ENCODE results near the gene ROBO3.

Gene ROBO3

DNA sequence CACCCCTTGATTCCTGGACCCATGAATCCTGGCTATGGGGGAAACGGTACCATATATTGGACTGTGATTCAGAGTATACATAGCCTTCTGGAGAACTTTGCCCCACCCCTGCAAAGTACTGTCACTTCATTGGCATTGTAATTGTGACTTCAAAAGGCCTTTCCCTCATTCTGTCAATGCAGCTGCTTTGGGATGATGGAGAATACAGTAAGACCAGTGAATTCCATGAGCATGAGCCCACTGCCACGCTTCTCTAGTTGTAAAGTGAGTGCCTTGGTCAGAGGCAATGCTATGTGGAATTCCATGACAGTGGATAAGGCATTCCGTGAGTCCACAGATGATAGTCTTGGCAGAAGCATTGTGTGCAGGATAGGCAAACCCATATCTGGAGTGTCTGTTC is 39.4 kb upstream of the ROBO3 start:
- ChIA-PET CTCF (no interaction called here), POLR2A (no interaction called here)
- no peak for DNase-seq (ENCODE audit: low read depth, low spot score)
- TF ChIP-seq, protein P1, sequence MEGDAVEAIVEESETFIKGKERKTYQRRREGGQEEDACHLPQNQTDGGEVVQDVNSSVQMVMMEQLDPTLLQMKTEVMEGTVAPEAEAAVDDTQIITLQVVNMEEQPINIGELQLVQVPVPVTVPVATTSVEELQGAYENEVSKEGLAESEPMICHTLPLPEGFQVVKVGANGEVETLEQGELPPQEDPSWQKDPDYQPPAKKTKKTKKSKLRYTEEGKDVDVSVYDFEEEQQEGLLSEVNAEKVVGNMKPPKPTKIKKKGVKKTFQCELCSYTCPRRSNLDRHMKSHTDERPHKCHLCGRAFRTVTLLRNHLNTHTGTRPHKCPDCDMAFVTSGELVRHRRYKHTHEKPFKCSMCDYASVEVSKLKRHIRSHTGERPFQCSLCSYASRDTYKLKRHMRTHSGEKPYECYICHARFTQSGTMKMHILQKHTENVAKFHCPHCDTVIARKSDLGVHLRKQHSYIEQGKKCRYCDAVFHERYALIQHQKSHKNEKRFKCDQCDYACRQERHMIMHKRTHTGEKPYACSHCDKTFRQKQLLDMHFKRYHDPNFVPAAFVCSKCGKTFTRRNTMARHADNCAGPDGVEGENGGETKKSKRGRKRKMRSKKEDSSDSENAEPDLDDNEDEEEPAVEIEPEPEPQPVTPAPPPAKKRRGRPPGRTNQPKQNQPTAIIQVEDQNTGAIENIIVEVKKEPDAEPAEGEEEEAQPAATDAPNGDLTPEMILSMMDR (IDR thresholded peaks at IDR 0.05; ENCODE audit: insufficient read depth, low read length, missing control alignments): no peak
- H3K4me3 ChIP-seq (ENCODE audit: low read depth, low read length): no peak overlapping the region

DNA sequence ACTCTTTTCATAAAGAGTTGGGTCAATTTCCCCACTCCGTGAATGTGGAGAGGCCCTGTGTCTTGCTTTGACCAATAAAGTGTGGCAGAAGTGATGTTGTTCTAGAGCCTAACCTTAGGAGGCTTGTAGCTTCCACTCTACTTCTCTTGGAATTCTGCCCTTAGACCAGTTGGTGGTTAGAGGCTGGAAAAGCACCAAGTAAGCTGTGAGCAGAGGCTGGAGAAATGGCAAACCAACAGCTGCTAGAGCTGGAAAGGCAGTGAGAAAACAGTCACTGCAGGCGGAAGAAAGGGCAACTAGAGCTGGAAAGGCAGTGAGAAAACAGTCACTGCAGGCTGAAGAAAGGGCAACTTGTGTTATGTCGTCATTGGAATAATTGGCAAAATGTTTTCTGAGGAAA is 35.2 kb upstream of the ROBO3 start:
- TF ChIP-seq, protein P1 (IDR thresholded peaks at IDR 0.05; ENCODE audit: insufficient read depth, low read length, missing control alignments): no peak
- no peak overlapping the region for H3K4me3 ChIP-seq (ENCODE audit: low read depth, low read length)
- POLR2A ChIA-PET: no interaction called here
- DNase-seq (ENCODE audit: low read depth, low spot score): no peak
- CTCF ChIA-PET: interaction anchor here (1.5 kb wide), 1 partner anchor 161 kb away, joined by 4 read pairs; no protein-coding TSS in a partner anchor

DNA sequence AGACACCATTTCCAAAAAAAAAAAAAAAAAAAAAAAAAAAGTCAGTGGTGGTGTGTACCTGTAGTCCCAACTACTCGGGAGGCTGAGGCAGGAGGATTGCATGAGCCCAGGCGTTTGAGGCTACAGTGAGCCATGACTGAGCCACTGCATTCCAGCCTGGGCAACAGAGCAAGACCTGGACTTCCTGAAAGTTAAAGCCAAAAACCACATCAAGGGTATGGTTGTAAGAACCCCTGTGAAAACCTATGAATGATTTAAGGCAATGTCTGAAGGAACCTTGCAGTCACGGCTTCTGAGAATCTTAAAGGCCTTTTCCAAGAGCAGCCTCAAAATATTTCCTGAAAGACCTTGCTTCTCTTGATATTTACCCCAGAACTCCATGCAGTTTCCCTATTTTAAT is 34.5 kb upstream of the ROBO3 start:
- DNase-seq (ENCODE audit: low read depth, low spot score): no peak
- TF ChIP-seq, protein P1 (IDR thresholded peaks at IDR 0.05; ENCODE audit: insufficient read depth, low read length, missing control alignments): no peak
- ChIA-PET POLR2A (no interaction called here), CTCF (interaction anchor here (1.0 kb wide), 1 partner anchor 35 kb away, joined by 3 read pairs; no protein-coding TSS in a partner anchor)
- no peak overlapping the region for H3K4me3 ChIP-seq (ENCODE audit: low read depth, low read length)

DNA sequence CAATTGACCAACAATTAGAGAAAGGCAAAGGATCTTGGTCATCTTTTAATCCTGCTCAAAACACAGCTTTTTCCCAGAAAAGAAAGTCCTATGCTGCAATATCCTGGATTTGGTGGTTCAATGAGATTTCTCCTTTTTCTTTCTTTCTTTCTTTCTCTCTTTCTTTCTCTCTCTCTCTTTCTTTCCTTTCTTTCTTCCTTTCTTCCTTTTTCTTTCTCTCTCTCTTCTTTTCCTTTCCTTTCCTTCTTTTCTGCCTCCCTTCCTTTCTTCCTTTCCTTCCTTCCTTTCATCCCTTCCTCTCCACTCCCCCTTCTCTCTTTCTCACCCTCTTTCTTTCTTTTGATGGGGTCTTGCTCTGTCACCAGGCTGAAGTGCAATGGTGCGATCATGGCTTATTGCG is 33.3 kb upstream of the ROBO3 start:
- ChIA-PET CTCF (interaction anchor here (1.0 to 9.4 kb wide), 2 partner anchors 34 to 161 kb away, joined by 3 to 176 read pairs; partner anchors contain the start of genes SIAE and SPA17), POLR2A (no interaction called here)
- DNase-seq (ENCODE audit: low read depth, low spot score): no peak
- TF ChIP-seq, protein P1 (IDR thresholded peaks at IDR 0.05; ENCODE audit: insufficient read depth, low read length, missing control alignments): no peak
- no peak overlapping the region for H3K4me3 ChIP-seq (ENCODE audit: low read depth, low read length)

DNA sequence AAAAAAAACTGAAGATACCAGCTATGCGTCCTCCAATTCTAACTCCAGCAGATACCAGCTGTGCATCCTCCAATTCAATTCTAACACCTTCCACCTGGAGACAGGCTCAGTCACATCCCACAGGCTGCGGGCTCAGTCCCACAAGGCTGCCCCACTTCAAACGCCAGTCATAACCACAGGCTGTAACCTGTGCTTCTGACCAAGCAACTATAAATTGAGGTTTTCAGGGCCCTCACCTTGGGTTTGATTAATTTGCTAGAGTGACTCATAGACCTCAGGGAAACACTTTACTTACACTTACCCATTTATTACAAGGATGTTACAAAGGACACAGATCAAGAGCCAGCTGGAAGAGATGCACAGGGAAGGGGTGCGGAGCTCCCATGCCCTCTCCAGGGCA is 32.7 kb upstream of the ROBO3 start:
- no peak overlapping the region for H3K4me3 ChIP-seq (ENCODE audit: low read depth, low read length)
- TF ChIP-seq, protein P1 (IDR thresholded peaks at IDR 0.05; ENCODE audit: insufficient read depth, low read length, missing control alignments): no peak
- CTCF ChIA-PET: interaction anchor here (1.2 to 9.4 kb wide), 6 partner anchors 14 to 189 kb away, joined by 4 to 176 read pairs (median 5); partner anchors contain the start of genes SIAE and SPA17
- DNase-seq (ENCODE audit: low read depth, low spot score): no peak
- POLR2A ChIA-PET: no interaction called here

DNA sequence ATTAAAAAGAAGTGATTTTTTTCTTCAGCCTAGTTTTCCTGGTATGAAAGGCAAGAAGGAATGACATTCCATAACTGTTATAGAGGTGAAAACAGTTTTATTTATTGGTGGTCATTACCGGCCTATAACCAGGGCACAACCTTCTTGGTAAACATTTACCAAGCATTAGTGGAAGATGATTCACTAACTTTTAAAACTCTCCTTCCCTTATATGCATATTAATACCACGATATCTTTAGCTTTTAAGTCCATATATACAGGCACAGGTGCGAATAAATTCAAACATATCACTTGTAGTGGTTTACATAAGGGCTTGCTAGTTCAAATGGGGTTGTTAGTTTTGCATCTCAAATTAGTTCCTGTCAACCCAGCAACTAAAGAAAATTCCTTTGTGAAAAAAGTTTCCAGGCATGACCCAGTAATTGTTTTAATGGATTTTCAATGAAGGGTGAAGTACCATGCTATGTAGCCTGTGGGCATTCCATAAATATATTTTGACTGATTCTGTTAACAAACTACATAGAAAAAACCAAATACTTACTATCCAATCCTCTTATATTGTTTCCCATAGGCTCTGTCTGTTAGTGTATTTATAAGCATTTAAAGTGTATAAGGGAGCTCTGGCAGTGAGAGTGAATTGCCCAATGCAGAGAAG is 30.6 kb upstream of the ROBO3 start:
- H3K4me3 ChIP-seq (ENCODE audit: low read depth, low read length): no peak overlapping the region
- TF ChIP-seq, protein P1 (IDR thresholded peaks at IDR 0.05; ENCODE audit: insufficient read depth, low read length, missing control alignments): no peak
- CTCF ChIA-PET: interaction anchor here (0.6 to 9.4 kb wide), 5 partner anchors 11 to 191 kb away, joined by 3 to 176 read pairs (median 21); partner anchors contain the start of genes SIAE and SPA17
- DNase-seq (ENCODE audit: low read depth, low spot score): no peak
- POLR2A ChIA-PET: no interaction called here

Measured in AG04449 (cell line).